ENCODE results near the gene SLX4IP.

Gene SLX4IP

DNA sequence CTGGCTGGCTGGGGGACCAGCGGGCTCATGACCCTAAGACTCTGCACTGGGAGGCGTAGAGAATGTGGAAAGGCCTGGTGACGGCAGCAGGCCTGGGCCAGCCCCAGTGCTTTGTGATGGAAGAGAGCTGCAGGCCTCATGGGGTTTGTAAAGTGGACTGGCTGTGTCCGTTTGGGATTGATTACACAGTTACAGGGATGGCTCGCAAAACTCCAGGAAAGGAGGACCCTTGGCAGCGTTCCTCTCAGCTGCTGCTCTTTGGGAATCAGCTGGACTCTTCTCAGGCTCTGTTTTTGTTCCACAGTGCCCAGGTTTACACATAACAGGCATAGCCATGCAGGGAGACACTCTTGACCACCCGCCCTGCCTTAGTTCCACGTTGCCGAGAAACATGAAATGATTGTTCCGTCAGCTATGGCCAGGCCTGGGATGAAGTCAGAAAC is 89.0 kb downstream of the SLX4IP start:
- DNase-seq, result no peak

- DNase-seq, result no peak
Observed at GRCh38 chr20:10524643-10525042, 89.5 kb downstream of the SLX4IP start.

GRCh38 chr20:10527781-10528180 is 92.7 kb downstream of the SLX4IP start:
- no peak for DNase-seq

DNA sequence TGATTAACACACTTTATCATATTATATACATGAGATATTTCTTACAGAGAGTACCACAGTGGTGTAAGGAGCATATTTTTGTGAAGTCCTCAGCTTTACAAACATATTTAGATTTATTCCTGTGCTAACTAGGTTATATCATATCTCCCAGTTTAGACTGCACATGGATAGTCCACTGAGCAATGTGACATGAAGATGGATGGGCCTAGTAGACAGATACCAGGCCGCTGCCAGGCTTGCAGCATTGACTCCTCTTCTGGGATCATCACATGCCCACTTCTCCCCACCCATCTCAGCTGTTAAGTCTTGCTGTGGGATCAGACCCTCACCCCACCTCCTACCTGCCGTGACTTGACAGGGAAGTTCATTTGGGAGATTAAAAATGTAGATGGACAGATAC is 95.8 kb downstream of the SLX4IP start:
- no peak for DNase-seq

DNA sequence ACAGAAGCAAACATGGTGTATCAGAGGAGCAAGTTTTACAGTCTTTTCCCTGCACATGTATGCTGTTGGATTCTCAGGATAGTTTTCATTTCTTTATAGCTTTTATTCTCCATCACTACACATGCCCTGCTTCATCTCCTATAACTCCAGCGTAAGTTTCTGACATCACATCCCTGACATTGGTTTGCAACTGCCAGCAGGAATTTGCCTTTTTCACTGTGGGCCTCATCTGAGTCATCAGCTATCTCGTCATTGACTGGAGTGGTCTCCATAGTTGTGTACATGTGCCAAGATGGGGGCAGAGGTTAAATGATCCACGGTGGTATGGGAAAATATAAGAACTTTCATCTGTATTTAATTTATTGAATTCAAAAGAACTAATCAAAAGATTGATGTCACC is 96.7 kb downstream of the SLX4IP start:
- no peak for DNase-seq

DNA sequence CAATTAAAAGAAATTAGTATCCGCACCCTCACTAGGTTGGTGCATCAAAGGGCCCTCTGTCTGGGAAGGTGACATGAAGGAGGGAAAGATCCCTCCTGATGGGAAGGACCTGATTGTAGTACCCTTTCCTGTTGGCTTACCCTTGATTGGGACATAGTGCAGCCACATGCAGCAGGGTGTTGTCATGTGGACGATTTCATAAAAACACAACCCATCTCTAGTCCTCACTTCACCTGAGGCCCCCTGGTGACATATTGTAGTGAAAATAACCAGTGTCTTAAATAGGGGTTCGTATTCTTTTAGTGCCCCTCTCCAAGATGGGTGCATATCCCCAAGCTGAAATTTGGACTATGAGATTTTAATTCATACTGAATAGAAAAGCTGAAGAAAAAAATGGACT is 97.3 kb downstream of the SLX4IP start:
- DNase-seq, result no peak

DNA sequence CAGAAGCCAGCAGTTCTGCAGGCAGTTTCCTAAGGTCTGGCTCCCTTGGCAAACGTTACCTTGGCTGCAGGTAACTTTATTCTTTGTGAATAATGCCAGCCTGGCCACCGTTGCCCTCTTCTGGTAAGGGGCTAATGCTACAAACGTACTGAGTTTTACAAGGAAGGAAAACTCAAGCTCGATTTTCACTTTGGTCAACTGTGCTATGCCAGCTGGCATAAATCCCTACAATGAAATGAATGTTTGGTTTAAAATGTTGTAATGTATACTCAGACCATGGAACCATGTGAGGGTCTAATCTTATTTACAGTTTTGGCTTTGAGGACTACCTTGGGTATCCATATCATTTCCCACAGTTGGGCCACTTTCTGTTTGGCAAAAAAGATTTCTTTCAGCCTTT is 101.4 kb downstream of the SLX4IP start:
- DNase-seq, result no peak

GRCh38 chr20:10537850-10538480 is 102.9 kb downstream of the SLX4IP start:
- DNase-seq, result no peak

DNA sequence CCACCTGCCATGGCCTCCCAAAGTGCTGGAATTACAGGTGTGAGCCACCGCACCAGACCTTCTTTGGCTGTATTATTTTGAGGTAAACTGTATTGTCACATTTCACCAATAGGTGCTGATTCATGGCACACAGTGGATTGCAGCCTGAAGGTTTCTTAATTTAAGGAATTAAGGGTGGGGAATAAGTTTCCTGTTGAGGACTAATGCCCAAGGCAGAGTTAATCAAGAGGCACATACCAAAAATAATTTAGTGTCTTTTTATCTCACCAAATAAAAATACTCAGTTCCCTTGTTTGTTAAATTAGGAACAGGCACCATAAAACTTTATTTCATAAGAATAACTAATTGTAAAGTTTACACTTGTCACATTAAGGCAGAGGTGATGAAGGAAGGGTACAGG is 103.7 kb downstream of the SLX4IP start:
- no peak for DNase-seq

DNA sequence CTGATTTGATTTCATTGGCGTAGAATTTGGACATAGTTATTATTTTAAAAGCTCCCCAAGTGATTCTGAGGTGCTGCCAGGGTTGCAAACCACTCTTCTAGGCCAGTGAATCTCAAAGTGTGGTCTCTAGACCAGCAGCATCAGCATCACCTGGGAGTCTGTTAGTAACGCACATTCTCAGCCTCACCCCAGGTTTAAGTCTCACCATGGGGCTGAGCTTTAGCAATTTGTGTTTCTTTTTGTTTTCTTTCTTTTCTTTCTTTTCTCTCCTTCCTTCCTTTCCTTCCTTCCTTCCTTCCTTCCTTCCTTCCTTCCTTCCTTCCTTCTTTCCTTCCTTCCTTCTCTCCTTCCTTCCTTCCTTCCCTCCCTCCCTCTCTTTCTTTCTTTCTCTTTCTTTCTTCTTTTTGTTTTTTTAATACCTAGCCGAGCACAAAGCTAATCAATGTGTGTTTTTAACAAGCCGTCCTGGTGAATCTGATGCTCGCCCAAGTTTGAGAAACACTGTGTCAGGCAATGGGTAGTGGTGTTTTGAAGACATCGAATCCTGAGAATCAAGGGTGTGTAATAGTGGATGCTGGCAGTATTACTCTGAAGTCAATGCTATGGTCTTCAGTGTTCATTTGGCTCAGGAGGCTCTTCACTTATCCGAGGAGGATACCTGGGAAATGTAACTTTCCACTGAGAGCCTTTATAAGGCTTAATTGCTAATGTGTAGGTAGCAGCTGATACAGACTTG is 104.9 kb downstream of the SLX4IP start:
- DNase-seq, result no peak

DNA sequence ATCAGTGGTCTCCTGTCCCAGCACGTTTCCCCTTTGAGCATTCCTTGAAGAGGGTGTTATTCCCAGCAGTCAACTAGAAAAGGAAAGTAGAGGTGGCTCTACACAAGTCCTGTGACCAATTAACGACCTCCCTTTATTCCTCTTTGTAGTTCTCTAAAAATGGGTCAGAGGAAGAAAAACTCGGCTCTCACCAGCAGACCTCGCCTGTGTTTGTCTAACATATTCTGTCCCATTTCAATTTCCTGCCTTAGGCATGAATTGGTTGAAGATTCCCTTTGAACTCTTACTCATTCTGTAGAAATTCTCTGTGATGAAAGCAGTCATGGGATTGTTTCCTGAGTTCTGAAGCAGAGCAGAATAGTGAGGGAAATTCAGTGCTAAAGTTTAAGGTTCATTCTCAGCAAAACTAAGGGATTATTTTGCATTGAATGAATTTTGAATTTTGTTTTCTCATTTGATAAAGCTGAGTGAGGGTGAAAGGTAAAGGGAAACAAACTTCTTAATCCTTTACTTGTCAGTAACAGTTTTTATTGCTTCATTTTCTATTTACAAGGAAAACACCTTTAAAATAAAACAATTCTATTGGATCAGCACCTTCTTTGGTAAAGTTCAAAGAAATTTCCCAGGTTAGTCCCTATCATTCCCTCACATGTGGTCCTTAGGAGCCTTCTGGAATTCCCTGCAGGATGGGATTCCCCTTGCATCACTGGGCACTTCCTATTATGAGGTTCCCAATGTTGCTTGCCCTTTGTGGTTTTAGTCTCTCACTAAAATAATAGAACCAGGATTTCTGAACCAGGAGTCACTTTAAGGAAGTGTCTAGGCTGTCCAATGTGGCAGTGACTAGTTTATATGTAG is 105.8 kb downstream of the SLX4IP start:
- no peak for DNase-seq

GRCh38 chr20:10541668-10542411 is 106.7 kb downstream of the SLX4IP start:
- no peak for DNase-seq

DNA sequence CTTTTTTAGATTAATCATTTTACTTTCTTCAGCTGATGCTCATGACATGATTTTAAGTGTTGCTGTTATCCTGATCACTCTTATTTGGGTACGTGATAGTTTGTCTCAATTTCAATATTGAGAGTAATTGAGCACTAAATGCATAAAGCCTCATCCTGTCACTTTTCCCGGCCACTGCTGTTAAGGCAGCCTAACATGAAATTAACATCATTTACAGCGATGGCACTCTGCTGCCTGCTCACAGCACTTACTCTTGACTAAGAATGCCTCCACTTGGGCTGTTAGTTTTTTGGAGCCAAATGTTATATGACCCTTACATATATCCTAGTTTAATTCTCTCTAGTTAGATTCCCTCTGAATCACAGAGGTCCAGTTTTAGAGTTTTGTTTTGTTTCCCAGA is 107.3 kb downstream of the SLX4IP start:
- no peak for DNase-seq

DNA sequence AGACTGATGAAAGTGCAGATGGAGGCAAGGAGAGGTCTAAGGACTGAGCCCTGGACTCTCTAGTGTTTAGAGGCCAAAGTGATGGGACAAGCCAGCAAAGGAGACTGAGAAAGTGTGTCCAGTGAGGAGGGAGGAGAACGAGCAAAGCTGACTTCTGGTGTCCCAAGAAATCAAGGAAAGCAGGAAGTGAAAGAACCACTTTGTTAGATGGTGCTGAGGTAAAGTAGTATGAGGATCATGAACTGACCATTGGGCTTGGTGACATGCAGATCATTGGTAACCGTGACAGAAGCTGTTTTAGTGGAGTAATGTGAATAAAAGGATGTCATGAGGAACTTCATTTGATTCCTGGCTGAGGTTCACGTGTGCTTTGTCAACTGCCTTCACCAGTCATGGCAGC is 108.4 kb downstream of the SLX4IP start:
- DNase-seq, result no peak

DNA sequence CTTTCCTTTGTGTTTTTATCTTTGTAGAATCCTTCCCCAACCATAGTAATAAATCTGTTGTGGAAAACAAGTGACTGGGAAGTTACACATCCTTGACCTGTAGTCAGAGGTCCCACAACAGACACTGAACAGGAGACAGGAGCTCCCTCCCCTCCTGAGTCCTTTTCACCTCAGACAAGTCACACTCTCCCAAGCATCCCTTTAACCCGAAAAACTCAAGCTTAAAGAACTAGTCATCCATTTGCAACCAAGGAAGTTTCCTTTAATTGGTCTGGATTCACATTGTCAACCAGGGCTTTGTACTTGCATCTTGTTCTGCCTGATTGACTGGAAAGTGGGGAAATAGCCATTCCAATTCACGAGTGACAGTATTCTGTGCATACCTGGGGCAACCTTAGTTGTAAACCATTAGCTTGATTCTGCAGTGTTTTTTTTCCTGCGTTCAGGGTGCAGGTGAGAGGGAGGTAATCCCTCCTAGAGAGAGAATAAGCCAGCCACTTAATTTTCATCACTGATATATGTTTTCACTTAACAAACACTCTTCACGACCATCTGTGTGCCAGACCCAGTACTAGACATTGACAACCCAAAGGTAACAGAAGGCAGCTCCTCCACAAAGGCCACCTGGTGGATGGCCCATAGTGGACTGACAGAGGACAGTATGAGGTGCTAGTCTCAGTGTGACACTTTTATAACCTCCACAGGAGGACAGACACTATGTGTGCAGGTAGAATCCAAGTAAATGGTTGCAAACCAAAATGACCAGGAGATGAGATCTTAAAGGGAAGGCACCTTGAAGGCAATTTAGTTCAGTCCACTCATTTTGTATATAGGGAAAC is 112.4 kb downstream of the SLX4IP start:
- DNase-seq, result no peak

GRCh38 chr20:10549511-10549910 is 114.4 kb downstream of the SLX4IP start:
- no peak for DNase-seq

GRCh38 chr20:10550204-10551118 is 115.4 kb downstream of the SLX4IP start:
- DNase-seq, result no peak

- no peak for DNase-seq
Observed at GRCh38 chr20:10551732-10552724, 116.9 kb downstream of the SLX4IP start.

DNA sequence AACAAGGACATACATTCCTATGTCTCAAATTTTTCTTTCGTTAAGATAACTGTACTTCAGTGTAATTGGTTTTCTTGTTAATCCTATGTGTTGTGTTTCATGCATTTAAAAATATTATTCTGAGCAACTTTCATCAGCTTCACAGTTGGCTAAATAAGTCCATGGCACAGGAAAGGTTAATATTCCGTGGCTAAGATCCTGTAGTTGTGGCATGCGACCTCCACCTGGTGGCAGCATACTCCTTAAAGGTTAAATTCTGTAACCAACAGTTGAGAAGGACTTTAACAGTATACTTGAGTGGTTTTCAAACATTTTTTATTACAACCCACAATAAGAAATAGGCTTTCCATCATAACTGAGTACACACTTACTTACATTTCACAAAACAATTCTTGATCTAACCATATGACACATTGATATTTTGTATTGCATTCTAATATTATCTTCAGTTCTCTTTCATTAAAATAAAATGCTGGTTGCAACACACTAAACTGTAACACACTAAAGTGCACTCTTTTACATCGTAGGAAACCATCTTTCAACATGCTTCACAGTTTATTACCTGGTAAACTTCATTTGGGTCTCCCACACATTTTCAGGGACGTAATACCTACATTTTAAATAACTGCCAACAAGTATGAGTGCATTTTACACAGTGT is 118.3 kb downstream of the SLX4IP start:
- DNase-seq, result peak; percentile 57
